ENCODE results near the gene TSPAN9.

- TF ChIP-seq EZH2 (IDR thresholded peaks at IDR 0.05; ENCODE audit: insufficient read depth, low read length) (no peak), CTCF (IDR thresholded peaks at IDR 0.05; ENCODE audit: insufficient read depth, low read depth, low read length) (no peak)
Observed at GRCh38 chr12:3101309-3102024, 24.3 kb downstream of the TSPAN9 start.
